C1 segment of cervical spinal cord (tissue), 14 donors: ENCODE results near the gene BPIFA2.

ENCODE experiments used
- DNase-seq, 14 donors: peaks; one replicate each; lab custom pipeline; 2025; lab: John Stamatoyannopoulos, UW

The BPIFA2 gene

DNA sequence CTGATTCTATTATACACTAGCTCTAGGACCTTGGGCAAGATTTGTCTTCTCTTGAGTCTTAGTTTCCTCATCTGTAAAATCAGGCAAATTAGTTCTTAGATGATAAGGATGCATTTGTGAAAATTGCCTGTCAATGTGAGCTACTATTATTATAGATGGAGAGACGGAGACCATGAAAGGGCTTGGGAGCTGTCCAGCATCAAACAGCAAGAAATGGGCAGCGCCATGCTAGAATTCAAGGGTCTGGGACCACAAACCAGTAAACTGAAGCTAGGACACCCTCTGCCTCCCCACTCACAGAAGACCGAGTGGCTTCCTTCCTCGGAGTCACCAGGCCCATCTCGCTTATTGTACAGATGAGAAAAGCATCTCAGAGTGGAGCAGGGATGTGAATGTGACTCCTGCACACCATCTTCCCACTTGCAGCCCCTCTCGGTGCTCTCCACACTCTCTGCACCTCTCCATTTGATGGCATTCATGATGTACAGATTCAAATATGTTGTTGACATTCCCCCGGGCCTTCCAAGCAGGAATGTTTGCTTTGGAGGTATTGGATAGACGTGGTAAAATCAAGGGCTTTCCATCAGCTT, 25.0 kb downstream of the BPIFA2 start:
- DNase-seq, result no peak

DNA sequence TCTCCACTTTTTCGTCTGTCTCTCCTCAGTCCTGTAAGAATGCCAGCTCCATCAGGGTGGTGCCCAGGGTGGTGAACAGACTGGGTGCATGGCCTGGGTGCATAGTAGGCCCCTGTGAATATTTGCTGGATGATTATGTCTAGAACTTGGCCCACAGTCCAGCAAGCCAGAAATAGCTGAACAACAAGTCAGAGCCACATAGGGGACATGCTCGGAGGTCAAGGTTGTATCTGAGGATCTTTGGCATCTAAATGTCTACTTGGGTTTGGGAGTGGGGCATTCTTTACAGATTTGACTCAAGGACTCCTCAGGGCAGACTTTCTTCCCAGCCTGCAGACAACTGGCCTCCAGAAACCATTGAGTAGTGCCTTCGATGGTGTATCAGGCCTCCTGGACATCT, 31.1 kb downstream of the BPIFA2 start:
- no peak for DNase-seq

DNA sequence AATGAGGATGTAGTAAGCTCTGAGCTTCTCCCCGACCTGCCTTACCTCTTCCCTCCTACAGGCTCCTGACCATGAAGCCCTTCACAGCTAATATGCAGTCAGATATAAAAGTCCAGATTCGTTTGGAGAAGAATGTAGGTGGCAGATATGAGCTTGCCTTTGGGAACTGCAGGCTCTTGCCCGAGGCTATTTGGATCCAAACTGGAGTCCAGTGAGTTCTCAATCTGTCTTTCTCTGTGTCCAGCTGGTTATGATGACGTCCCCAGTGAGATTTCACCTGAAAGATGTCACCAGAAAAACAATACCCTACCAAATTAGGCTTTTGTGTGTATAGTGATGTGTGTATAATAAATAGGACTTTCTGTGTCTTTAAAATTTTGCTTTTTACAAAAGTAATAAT, 34.5 kb downstream of the BPIFA2 start:
- peak in 2 of 14 donors; percentile 13 to 88 for DNase-seq

DNA sequence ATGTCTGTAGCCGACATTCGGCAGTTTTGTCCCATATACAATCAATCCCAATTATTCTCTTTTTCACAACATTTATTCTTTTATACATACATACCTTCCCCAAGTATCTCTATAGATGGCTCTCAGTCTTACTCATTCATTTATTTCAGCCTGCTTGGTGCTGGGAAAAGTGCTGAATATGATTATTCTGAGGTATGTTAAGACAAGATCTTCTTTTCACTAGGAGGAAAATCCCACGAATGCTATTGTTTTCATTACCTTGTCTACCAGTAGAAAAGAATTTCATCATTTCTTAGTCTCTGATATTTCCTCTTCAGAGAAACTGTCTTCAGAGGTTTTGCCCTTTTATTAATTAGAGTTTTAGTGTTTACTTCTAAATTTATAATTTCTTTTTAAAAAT, 35.5 kb downstream of the BPIFA2 start:
- DNase-seq, result no peak

DNA sequence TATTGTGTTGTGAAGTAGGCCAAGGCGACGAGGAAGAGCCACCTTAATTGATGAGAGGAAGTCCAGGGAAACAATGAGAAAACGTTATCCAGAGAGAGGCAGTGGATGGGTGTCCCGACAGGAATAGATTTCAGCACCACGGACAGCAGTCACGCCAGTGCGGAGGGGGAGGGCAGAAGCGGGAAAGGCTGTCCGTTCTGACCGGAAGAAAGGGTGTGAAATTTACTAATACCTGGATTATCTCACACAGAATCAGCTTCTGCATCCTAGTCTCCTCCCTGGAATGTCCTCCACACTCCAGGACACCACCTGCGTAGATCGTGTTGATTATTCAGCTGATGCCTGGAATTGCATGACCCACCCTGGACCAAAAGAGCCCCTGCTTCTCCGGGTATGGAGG, 41.8 kb downstream of the BPIFA2 start:
- DNase-seq, result peak in 9 of 14 donors; percentile 1 to 58 (median 10)

DNA sequence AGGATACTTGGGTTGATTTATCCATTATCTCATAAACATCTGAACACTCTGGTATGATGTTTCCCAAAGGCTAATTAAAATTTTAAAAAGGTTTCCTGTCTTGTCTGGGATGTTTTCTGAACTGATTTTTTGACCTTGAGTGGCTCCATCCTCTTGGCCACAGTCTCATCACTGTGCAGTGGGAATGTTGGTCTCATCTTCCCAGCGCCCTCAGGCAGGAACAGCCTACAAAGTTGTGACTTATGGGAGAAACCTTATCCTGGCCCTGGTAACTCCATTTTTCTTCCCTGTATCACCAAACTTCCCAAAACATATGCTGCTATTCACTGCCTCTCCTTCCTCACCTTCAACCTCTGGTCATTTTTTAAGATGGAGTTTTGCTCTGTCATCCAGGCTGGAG, 42.4 kb downstream of the BPIFA2 start:
- no peak for DNase-seq

DNA sequence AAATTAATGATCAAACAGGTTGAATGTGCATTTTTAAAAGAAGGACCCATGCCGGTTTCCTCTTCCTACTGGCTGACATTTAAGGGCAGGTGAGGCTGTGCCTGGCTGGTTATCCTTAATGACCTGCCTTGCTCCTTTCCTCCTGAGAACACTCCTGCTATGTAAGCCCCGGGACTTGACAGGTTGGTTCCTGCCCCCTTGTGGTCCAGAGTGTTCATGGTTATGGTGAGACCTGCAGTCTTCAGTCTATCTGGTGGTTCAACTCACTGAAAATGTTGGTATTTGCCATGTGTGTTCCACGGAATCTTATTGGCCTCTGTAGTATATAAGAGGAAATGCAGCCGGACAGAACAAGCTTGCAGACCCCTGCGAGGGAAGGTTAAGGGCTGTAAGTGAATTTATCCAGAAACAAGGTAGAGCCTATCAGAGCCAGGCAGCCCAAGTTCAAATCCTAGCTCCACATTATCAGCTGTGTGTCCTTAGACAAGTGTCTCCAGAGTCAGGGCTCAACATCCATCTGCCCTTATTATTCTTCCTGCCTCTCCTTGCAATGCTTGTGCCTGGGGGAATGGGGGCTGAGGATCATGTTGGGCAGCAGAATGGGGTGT, 44.0 kb downstream of the BPIFA2 start:
- peak in 1 of 14 donors; percentile 62 for DNase-seq

DNA sequence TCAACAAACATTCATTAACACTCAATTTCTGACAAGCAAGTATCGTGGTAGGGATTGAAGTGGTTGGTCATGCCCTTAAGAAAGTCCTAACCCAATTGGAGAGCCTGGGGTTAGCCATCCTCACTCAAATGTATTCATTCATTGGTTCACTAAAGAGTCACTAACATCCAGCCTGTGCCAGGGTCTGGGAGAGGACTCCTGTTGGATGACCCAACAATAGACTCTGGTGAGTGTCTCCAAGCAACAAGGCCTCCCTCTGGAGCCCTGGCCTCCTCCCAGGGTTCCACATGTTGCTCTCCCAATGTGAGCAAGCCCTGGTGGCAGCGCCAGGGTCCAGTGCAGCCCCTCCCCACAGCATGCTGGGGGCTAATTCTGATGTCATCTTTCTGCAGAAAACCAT, 49.1 kb downstream of the BPIFA2 start, which contains the start of gene BPIFA3:
TSS of gene BPIFA3 (plus strand) at position 301 of the 400 bp plus-strand sequence. CDS start 185 bp downstream, outside the sequence.
- DNase-seq, result no peak

DNA sequence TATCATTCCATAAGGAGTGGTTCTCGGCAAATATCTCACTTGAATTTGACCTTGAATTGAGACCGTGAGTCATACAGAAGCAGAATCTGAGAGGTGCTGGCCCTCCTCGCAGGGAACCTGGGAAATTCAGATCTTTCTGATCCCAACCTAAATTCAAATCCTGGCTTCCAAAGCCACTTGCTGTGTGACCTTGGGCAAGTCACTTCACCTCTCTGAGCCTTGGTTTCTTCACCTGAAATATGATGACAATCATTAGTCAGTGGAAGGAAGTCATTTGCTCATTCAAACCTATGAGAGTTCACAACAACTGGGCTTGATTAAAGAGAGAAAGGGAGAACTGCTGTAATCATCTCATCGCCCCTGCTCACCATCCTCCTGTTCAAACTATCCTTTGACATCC, 56.4 kb downstream of the BPIFA2 start:
- no peak for DNase-seq

DNA sequence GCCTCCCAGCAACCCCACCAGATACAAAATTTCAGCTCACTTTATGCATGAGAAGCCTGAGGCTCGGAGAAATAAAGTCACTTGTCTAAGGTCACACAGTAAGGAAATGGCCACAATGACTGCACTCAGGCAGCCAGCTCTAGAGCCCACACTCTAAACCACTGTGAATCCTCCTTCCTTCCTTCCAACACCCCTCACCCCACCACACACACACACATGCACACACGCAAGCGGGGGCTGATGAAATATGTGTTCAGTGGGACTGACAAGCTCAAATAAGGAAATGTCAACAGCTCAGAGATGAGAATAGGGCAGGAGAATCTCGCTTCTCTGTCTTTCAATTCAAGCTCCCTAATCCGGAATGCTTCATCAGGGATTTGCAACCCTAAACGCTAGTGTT, 61.9 kb downstream of the BPIFA2 start:
- no peak for DNase-seq
